Measurements from ENCODE around the gene ERN2.

The ERN2 gene

GRCh38 chr16:23683487-23683886 lies 29.5 kb downstream of the ERN2 start:
- no peak for DNase-seq

DNA sequence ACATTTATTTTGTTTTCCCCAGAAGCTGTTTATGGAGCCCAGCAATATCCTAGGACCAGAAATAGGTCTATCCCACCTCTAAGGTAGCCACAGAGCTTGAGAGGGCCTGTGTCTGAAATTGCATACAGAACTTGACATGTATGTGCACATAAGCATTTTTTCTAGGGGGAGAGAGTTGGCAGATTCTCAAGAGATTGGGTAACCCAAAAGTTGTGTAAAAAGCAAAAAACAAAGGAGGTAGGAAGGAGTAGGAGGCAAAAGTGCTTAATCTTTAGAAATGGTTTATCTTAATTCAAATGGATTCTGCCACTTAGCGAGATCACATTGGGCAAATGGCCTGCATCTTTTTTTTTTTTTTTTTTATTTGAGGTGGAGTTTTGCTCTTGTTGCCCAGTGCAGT lies 30.8 kb downstream of the ERN2 start:
- DNase-seq = no peak

DNA sequence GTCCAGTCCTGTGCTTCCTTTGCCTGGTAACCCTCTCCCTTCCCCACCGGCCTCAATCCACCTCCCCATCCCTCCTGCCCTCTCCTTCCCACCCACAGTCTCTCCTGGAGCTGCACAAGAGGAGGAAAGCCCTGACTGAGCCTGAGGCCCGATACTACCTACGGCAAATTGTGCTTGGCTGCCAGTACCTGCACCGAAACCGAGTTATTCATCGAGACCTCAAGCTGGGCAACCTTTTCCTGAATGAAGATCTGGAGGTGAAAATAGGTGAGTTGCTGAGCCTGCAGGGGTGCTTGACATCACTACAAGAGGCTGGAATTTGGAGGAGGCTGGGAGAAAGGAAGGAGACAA lies 33.1 kb downstream of the ERN2 start:
- no peak for DNase-seq

DNA sequence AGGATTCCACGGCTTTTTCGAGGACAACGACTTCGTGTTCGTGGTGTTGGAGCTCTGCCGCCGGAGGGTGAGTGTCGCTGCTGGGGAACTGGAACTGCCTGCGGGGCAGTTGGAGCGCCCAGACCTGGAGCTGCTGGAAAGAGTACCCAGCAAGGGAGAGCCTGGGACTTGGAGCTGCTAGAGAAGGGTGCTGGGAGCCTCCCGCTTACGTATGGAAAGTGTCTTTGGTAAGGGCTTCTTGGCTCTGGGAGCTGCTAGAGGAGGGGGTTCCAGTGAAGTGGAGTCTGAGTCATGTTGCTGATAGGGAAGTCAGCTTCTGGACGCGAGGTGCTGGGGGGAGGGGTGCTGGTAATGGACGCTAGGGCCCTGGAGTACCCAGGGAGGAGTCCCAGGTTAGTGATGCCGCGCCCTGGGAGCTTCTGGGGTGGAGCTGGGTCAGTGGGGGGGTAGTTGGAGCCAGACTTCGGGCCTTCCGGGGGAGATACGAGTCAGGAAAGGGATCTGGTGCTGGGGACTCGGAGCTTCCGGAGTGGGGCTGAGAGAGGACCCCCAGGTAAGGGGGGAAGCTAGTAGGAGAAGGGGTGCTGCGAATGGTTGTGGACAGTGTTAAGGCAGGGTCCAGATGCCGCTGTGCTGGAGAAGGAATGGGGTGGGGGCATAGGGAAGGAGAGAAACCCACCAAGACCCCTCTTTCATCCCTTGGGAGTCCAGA lies 33.6 kb downstream of the ERN2 start:
- DNase-seq = peak in 1 of 2 experiments; percentile 5

DNA sequence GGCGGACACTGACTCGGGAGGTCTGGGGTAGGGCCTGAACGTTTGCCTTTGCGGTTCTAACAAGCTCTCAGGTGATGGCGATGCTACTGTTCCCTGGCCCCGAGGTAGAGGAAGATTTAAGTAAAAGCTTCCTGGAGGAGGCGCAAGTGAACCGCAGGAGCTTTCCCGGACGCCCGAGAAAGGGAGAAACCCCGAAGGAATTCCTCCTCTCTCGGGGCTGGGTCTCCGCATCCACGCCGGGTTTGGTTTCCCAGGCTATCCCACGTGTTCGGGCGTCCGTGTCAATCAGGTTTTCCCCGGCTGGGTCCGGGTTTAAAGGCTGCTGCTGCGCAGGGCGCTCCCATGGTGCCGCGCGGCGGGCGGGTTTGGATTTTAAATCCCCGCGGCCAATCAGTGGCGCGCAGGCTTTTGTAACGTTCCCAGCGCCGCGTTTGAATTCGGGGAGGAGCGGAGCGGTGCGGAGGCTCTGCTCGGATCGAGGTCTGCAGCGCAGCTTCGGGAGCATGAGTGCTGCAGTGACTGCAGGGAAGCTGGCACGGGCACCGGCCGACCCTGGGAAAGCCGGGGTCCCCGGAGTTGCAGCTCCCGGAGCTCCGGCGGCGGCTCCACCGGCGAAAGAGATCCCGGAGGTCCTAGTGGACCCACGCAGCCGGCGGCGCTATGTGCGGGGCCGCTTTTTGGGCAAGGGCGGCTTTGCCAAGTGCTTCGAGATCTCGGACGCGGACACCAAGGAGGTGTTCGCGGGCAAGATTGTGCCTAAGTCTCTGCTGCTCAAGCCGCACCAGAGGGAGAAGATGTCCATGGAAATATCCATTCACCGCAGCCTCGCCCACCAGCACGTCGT lies 34.4 kb downstream of the ERN2 start, which contains the start of gene PLK1:
Gene PLK1 (plus strand): TSS at position 460 of the 844 bp plus-strand sequence. CDS start 44 bp downstream, at position 504.
- peak; percentile 36 to 74 for DNase-seq

GRCh38 chr16:23676924-23677480 lies 36.0 kb downstream of the ERN2 start:
- no peak for DNase-seq

- DNase-seq = no peak
Observed at GRCh38 chr16:23673971-23674614, 38.9 kb downstream of the ERN2 start.

GRCh38 chr16:23670137-23670776 lies 42.8 kb downstream of the ERN2 start:
- no peak for DNase-seq

DNA sequence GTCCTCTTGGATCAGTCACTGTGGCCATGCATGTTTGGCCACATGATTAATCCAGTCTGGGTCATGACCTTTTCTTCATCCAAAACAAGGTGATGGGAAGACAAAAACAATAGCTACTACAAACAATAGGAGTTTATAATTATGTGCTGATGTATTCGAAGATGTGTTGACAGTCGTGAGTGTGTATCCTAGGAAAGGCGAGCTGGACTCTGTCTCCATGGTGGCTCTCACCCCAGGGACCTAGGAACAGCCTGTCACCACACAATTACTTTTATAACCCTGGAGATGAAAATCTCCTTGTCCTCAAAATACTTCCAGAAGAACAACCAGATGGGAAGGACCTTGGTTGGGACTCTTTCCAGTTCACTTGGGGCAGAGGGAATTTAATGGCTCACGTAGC lies 44.1 kb downstream of the ERN2 start:
- no peak for DNase-seq

- DNase-seq = no peak
Observed at GRCh38 chr16:23668225-23668624, 44.8 kb downstream of the ERN2 start.

DNA sequence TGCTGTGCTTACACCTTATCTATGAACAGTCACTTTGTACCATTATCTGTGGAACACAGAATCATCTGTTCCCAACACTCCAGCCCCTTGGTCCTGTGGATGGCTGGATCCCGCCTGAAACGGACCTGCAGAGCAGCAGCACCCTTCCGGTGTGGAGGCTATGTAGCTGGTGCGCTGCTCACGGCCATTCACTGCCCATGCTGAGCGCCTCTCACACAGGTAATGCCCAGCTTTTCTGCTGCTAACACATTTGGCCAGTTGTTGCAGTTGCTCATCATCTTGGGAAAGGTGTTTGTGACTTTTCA lies 45.7 kb downstream of the ERN2 start:
- no peak for DNase-seq

GRCh38 chr16:23666571-23667354 lies 46.3 kb downstream of the ERN2 start:
- DNase-seq = no peak

DNA sequence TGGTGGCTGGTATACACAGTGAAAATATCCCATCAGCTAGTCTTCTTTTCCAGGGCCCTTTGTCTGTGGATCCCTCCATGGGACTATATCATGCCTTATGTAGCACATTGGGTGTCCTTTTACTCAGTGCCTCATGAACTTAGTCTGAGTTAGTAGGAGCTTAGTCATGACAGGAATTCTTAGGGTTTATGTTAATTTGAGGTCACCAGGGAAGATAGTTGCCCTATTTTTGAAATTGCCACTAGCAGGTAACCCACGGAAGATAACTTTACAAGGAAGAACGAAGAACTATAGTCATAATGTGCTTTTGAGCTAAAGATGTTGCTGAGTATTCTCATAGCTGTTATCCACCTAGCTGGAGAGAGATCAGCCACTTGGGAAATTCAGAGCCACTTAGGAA lies 49.1 kb downstream of the ERN2 start:
- no peak for DNase-seq

- no peak for DNase-seq
Observed at GRCh38 chr16:23651943-23652468, 61.0 kb downstream of the ERN2 start.

DNA sequence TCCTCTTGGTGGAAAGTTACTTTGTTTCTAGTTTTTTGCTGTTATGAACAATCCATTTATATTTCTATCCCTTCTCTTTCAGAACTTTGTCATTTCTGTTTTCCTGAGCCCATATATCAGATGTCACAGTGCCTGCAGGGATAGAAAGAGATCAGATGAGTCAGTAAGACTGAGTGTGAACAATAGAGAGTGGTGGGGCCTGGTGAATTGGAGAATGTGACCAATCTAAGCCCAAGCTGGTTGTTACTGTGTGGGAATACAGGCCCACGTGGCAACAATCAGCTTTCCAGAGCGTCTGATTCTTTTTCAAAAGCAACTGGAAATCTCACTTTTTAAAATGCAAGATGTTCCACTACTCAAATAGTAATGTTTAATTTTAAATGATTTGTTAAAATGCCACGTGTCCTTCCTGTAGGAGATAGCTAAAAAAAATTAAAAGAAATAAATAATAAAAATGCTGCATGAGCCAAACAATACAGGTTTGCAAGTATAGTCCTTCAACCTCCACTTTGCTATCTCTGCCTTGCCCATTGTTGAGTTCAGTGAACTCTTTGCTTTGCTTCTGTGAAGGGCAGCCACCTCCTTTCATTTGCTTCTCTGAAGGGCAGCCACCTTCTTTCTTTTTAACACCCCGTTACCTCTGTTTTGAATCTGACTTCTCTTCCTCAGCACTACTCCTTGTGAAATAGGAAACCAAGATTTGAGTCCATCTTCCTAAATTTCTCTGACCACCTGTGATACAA lies 62.2 kb downstream of the ERN2 start:
- no peak for DNase-seq

DNA sequence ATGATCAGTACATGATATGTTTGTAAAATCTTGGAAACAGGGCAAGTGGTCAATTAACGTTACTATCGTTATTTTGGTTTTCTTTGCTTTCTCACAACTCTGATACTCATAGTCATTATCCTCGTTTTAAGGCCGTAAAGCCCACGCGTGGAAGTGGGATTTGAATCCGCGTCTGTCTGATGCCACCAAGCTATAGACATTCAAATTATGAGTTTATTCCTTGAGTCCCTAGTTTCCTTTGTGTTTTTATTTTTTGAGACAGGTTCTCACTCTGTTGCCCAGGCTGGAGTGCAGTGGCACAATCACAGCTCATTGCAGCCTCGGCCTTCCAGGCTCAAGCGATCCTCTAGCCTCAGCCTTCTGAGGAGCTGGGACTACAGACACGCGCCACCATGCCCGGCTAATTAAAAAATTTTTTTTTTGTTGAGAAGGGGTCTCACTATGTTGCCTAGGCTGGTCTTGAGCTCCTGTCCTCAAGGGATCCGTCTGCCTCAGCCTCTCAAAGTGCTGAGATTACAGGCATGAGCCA lies 70.7 kb downstream of the ERN2 start:
- DNase-seq = no peak

DNA sequence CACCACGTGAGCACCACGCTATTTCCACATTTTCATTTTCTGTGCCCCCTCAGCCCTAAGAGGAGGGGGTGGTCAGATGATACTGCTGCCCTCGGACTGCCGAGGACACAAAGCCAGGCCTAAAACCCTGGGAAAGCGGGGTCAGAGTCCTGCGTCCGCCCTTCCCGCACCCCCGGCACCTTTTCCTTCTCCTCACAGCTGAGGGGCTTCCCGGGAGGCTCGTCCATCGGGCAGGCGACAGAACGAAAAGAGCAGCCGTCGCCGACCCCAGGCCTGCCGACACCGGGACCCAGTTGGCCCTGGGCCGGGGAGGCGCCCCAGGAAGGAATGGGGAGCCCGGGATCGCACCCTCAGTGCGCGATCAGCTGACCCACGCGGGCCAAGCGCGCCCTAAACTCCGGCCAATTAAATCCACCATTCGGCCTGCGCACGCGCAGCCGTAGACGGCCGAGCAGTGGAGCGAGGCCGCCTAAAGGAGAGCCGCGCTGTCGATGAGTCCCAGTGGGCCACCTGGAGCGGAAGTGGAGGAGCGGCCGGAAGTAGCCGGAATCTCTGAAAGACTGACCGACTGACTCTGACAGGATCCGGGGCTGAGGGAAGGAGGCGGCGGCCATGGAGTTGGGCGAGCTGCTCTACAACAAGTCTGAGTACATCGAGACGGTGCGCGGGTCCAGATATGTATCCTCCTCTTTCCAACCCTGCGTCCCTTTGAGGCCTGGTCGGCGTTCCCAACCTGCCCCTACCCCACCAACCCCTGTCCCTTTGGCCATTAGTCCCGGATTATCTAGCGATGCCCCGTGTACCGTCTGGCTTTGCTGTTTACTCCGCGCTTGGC lies 71.9 kb downstream of the ERN2 start, which contains the start of the genes DCTN5 and PALB2:
Gene DCTN5 (plus strand): TSS at position 536 of the 835 bp plus-strand sequence. CDS start 77 bp downstream, at position 613.
Gene PALB2 (minus strand): TSS at position 380 of the 835 bp plus-strand sequence. CDS start 153 bp downstream, at position 227.
- peak; percentile 45 to 87 for DNase-seq

DNA sequence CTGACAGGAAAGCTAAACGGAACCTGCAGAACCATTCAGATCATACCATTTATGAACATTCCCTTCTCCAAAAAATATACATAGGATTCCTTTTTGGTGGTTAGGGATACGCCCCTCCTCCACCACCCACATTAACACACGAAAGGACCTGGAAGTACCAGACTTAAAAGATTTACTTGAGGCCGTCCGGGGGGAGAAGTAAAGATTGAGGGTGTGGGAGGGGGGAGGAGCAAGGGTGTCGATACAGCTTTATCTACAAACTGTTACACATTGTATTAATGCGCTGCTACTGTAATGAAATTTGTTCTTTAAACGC lies 72.4 kb downstream of the ERN2 start:
- DNase-seq = no peak
